SK-N-MC (cell line): ENCODE measurements around the gene TRIM45.

Experiments
- EZH2 ChIP-seq: fragments of 200-600 bp; sonication (generic); IDR thresholded peaks from one replicate; pipeline ENCODE4 v1.6.1; 2017; ENCODE audit warnings: antibody characterized with exemption
- FOXP2 ChIP-seq: optimal IDR thresholded peaks from 2 replicates; pipeline ENCODE3; 2011; ENCODE audit warnings: mild to moderate bottlenecking, moderate library complexity; ENCODE audit not compliant: insufficient read depth; ENCODE audit errors: extremely low read length, control extremely low read depth
- POLR2AphosphoS5 ChIP-seq: IDR thresholded peaks from 2 replicates; pipeline ENCODE4 v1.6.1; 2012; ENCODE audit warnings: mild to moderate bottlenecking, low read depth, low read length, borderline replicate concordance

DNA sequence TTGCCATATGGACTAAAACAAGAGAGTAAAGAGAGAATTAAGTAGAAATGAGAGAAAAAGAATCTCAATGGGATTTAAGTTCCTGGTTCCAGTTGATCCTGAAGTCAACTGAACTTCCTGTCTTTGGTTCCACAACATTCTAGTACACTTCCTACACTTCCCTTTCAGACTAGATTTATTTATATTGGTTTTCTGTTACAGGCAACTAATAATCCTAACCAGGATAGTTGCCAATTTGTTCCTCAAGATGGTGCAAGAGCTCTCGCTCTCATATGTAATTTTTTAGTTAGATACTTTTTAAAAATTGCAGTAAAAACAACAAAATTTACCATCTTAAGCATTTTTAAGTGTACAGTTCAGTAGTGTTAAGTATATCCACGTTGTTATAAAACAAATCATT is 28.8 kb upstream of the TRIM45 start:
- TF ChIP-seq EZH2 = no peak
- TF ChIP-seq POLR2AphosphoS5 = no peak
- TF ChIP-seq FOXP2 = no peak
